ENCODE measurements around the gene NKX6-2.

DNA sequence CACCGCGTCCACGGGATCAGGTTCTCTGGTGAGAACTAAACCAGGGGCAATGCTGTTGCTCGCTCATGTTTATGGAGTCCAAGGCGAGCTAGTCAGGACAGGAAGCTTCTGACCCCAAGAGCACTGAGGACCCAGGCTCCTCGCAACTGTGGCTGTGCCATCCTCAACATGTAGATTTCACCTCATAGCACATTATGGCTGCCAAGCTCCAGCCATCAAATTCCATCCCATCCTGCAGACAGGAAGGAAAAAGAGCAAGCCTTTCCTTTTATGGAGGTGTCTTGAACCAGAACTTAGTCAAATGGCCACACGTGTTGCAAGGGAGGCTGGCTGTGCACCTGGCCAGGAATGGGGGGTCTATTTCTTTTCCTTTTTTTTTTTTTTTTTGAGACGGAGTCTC lies 16.1 kb upstream of the NKX6-2 start:
- TF ChIP-seq EGR1 (IDR thresholded peaks at IDR 0.05; ENCODE audit: borderline replicate concordance, low read depth, low read length) (no peak), GTF2F1 (IDR thresholded peaks at IDR 0.05; ENCODE audit: borderline replicate concordance, low read depth, low read length) (no peak), EZH2 (IDR thresholded peaks at IDR 0.05; ENCODE audit: low read depth, low read length, severe bottlenecking) (no peak), EP300 (IDR thresholded peaks at IDR 0.05; ENCODE audit: borderline replicate concordance in 1 of 2, low read depth in 2 of 2, low read length in 2 of 2) (no peak), POLR2A (IDR thresholded peaks at IDR 0.05; ENCODE audit: control extremely low read depth in 1 of 2, low read depth in 2 of 2, low read length in 2 of 2) (no peak)
- TF ChIP-seq, protein P1, sequence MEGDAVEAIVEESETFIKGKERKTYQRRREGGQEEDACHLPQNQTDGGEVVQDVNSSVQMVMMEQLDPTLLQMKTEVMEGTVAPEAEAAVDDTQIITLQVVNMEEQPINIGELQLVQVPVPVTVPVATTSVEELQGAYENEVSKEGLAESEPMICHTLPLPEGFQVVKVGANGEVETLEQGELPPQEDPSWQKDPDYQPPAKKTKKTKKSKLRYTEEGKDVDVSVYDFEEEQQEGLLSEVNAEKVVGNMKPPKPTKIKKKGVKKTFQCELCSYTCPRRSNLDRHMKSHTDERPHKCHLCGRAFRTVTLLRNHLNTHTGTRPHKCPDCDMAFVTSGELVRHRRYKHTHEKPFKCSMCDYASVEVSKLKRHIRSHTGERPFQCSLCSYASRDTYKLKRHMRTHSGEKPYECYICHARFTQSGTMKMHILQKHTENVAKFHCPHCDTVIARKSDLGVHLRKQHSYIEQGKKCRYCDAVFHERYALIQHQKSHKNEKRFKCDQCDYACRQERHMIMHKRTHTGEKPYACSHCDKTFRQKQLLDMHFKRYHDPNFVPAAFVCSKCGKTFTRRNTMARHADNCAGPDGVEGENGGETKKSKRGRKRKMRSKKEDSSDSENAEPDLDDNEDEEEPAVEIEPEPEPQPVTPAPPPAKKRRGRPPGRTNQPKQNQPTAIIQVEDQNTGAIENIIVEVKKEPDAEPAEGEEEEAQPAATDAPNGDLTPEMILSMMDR (IDR thresholded peaks at IDR 0.05; ENCODE audit: control extremely low read depth in 1 of 3, insufficient read depth in 1 of 3, low read depth in 1 of 3, low read length in 3 of 3), result no peak
- TF ChIP-seq, protein P2, sequence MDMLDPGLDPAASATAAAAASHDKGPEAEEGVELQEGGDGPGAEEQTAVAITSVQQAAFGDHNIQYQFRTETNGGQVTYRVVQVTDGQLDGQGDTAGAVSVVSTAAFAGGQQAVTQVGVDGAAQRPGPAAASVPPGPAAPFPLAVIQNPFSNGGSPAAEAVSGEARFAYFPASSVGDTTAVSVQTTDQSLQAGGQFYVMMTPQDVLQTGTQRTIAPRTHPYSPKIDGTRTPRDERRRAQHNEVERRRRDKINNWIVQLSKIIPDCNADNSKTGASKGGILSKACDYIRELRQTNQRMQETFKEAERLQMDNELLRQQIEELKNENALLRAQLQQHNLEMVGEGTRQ (IDR thresholded peaks at IDR 0.05; ENCODE audit: low read length), result no peak

Measured in H1 (cell line).